GM12801 (cell line): ENCODE measurements around the gene TSKU.

Source experiments
- CTCF ChIP-seq: IDR thresholded peaks from one replicate; pipeline ENCODE4 v1.5.1; 2011; ENCODE audit warnings: control low read depth; ENCODE audit not compliant: insufficient read length; ENCODE audit errors: extremely low read depth

The TSKU gene

GRCh38 chr11:76768088-76768908 lies 14.9 kb upstream of the TSKU start:
- TF ChIP-seq CTCF = no peak

- TF ChIP-seq CTCF = no peak
Measured at GRCh38 chr11:76768909-76769560, 14.1 kb upstream of the TSKU start.

- no peak for TF ChIP-seq CTCF
Measured at GRCh38 chr11:76769645-76770586, 13.2 kb upstream of the TSKU start.

GRCh38 chr11:76770642-76771445 lies 12.3 kb upstream of the TSKU start:
- no peak for TF ChIP-seq CTCF

- no peak for TF ChIP-seq CTCF
Measured at GRCh38 chr11:76771446-76772099, 11.6 kb upstream of the TSKU start.

- TF ChIP-seq CTCF = no peak
Measured at GRCh38 chr11:76772100-76772782, 10.9 kb upstream of the TSKU start.
